Measurements from ENCODE around the gene MTMR11. TPM values are rescaled to one million over a fixed set of nuclear protein-coding genes. Genes with fewer than 3 reads are reported as not detected.

The MTMR11 gene
- total and polyA plus RNA-seq, 9 of the 15 experiments (the other 6 are each of a cell fraction or from before 2014, with no cell fraction given): 0.09 to 1.6 (median 0.51) TPM

DNA sequence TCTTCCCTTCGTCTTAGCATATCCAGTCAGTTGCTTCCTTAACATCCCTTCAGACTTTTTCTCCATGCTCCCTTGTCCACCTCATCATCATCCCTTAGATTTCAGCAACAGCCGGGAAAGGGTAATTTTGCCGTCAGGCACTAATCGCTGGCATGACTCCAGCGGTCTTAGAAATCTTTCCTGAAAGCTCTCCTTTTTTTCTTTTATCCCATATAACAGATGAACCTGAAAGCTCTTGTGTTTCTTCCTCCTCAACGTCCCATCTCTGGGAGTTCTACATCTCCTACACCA lies 47.7 kb downstream of the MTMR11 start (continued):
- TF ChIP-seq POLR2B (IDR thresholded peaks at IDR 0.05; ENCODE audit: low read depth, partially characterized antibody) (no peak), NR1H2 (CRISPR knock-in tag; IDR thresholded peaks at IDR 0.05) (no peak), ZNF668 (CRISPR knock-in tag; IDR thresholded peaks at IDR 0.05) (no peak), HOXB6 (CRISPR knock-in tag; IDR thresholded peaks at IDR 0.05; ENCODE audit: borderline replicate concordance) (no peak), U2AF1 (optimal IDR thresholded peaks at IDR 0.05; ENCODE audit: low read depth, low read length) (no peak), MEF2A (IDR thresholded peaks at IDR 0.05; ENCODE audit: control insufficient read depth, low read depth, low read length) (no peak), ZNF445 (CRISPR knock-in tag; IDR thresholded peaks at IDR 0.05; ENCODE audit: low read depth) (no peak), FUS (optimal IDR thresholded peaks at IDR 0.05; ENCODE audit: low read depth, low read length) (no peak), FIP1L1 (IDR thresholded peaks at IDR 0.05; ENCODE audit: low read depth, low read length, poor library complexity, severe bottlenecking) (no peak), SMARCC2 (IDR thresholded peaks at IDR 0.05; ENCODE audit: low read depth) (0 out of 2 replicates have a peak, but pooled peaks have one; percentile 32), SUPT5H (IDR thresholded peaks at IDR 0.05) (no peak), CREBBP (IDR thresholded peaks at IDR 0.05; ENCODE audit: low read depth, low read length) (no peak), CHCHD3 (CRISPR knock-in tag; IDR thresholded peaks at IDR 0.05) (no peak), CXXC5 (CRISPR knock-in tag; IDR thresholded peaks at IDR 0.05) (no peak), FOXJ2 (tag; IDR thresholded peaks at IDR 0.05) (peak; percentile 68; the same call in 1 of the 2 replicates), CAMTA2 (CRISPR knock-in tag; conservative IDR thresholded peaks at IDR 0.05) (no peak), NFIC (IDR thresholded peaks at IDR 0.05) (peak; percentile 78), BDP1 (IDR thresholded peaks at IDR 0.05; ENCODE audit: insufficient read depth, insufficient read length) (no peak), HCFC1 (IDR thresholded peaks at IDR 0.05; ENCODE audit: low read depth, low read length) (no peak)
- TF ChIP-seq, protein P1, sequence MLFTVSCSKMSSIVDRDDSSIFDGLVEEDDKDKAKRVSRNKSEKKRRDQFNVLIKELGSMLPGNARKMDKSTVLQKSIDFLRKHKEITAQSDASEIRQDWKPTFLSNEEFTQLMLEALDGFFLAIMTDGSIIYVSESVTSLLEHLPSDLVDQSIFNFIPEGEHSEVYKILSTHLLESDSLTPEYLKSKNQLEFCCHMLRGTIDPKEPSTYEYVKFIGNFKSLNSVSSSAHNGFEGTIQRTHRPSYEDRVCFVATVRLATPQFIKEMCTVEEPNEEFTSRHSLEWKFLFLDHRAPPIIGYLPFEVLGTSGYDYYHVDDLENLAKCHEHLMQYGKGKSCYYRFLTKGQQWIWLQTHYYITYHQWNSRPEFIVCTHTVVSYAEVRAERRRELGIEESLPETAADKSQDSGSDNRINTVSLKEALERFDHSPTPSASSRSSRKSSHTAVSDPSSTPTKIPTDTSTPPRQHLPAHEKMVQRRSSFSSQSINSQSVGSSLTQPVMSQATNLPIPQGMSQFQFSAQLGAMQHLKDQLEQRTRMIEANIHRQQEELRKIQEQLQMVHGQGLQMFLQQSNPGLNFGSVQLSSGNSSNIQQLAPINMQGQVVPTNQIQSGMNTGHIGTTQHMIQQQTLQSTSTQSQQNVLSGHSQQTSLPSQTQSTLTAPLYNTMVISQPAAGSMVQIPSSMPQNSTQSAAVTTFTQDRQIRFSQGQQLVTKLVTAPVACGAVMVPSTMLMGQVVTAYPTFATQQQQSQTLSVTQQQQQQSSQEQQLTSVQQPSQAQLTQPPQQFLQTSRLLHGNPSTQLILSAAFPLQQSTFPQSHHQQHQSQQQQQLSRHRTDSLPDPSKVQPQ (CRISPR knock-in tag; IDR thresholded peaks at IDR 0.05; ENCODE audit: borderline replicate concordance): no peak
- TF ChIP-seq, protein P2, sequence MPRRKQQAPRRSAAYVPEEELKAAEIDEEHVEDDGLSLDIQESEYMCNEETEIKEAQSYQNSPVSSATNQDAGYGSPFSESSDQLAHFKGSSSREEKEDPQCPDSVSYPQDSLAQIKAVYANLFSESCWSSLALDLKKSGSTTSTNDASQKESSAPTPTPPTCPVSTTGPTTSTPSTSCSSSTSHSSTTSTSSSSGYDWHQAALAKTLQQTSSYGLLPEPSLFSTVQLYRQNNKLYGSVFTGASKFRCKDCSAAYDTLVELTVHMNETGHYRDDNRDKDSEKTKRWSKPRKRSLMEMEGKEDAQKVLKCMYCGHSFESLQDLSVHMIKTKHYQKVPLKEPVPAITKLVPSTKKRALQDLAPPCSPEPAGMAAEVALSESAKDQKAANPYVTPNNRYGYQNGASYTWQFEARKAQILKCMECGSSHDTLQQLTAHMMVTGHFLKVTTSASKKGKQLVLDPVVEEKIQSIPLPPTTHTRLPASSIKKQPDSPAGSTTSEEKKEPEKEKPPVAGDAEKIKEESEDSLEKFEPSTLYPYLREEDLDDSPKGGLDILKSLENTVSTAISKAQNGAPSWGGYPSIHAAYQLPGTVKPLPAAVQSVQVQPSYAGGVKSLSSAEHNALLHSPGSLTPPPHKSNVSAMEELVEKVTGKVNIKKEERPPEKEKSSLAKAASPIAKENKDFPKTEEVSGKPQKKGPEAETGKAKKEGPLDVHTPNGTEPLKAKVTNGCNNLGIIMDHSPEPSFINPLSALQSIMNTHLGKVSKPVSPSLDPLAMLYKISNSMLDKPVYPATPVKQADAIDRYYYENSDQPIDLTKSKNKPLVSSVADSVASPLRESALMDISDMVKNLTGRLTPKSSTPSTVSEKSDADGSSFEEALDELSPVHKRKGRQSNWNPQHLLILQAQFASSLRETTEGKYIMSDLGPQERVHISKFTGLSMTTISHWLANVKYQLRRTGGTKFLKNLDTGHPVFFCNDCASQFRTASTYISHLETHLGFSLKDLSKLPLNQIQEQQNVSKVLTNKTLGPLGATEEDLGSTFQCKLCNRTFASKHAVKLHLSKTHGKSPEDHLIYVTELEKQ (CRISPR knock-in tag; IDR thresholded peaks at IDR 0.05): no peak
- TF ChIP-seq, protein P3, sequence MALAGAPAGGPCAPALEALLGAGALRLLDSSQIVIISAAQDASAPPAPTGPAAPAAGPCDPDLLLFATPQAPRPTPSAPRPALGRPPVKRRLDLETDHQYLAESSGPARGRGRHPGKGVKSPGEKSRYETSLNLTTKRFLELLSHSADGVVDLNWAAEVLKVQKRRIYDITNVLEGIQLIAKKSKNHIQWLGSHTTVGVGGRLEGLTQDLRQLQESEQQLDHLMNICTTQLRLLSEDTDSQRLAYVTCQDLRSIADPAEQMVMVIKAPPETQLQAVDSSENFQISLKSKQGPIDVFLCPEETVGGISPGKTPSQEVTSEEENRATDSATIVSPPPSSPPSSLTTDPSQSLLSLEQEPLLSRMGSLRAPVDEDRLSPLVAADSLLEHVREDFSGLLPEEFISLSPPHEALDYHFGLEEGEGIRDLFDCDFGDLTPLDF (CRISPR knock-in tag; IDR thresholded peaks at IDR 0.05): no peak
- TF ChIP-seq, protein P4, sequence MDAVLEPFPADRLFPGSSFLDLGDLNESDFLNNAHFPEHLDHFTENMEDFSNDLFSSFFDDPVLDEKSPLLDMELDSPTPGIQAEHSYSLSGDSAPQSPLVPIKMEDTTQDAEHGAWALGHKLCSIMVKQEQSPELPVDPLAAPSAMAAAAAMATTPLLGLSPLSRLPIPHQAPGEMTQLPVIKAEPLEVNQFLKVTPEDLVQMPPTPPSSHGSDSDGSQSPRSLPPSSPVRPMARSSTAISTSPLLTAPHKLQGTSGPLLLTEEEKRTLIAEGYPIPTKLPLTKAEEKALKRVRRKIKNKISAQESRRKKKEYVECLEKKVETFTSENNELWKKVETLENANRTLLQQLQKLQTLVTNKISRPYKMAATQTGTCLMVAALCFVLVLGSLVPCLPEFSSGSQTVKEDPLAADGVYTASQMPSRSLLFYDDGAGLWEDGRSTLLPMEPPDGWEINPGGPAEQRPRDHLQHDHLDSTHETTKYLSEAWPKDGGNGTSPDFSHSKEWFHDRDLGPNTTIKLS (IDR thresholded peaks at IDR 0.05; ENCODE audit: borderline replicate concordance, low read depth): no peak

All from K562 (cell line).